Measurements from ENCODE around the gene RNPS1. TPM values are rescaled to one million over a fixed set of nuclear protein-coding genes. Genes with fewer than 3 reads are reported as not detected.

The RNPS1 gene
- total and polyA plus RNA-seq, 9 of the 15 experiments (the other 6 are each of a cell fraction or from before 2014, with no cell fraction given), result 44.9 to 338 (median 202) TPM

- TF ChIP-seq, protein P1, sequence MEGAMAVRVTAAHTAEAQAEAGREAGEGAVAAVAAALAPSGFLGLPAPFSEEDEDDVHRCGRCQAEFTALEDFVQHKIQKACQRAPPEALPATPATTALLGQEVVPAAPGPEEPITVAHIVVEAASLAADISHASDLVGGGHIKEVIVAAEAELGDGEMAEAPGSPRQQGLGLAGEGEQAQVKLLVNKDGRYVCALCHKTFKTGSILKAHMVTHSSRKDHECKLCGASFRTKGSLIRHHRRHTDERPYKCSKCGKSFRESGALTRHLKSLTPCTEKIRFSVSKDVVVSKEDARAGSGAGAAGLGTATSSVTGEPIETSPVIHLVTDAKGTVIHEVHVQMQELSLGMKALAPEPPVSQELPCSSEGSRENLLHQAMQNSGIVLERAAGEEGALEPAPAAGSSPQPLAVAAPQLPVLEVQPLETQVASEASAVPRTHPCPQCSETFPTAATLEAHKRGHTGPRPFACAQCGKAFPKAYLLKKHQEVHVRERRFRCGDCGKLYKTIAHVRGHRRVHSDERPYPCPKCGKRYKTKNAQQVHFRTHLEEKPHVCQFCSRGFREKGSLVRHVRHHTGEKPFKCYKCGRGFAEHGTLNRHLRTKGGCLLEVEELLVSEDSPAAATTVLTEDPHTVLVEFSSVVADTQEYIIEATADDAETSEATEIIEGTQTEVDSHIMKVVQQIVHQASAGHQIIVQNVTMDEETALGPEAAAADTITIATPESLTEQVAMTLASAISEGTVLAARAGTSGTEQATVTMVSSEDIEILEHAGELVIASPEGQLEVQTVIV (CRISPR knock-in tag; IDR thresholded peaks at IDR 0.05; ENCODE audit: borderline replicate concordance), result no peak; the same call in 1 of the 2 replicates
- TF ChIP-seq ZNF696 (CRISPR knock-in tag; conservative IDR thresholded peaks at IDR 0.05), result no peak
- no peak for TF ChIP-seq WHSC1 (IDR thresholded peaks at IDR 0.05; ENCODE audit: low read length)
- no peak for TF ChIP-seq NCOA1 (IDR thresholded peaks at IDR 0.05; ENCODE audit: low read depth)
- TF ChIP-seq STAT5B (CRISPR knock-in tag; IDR thresholded peaks at IDR 0.05), result no peak
- no peak for TF ChIP-seq CCAR2 (IDR thresholded peaks at IDR 0.05; ENCODE audit: low read depth, low read length)
- TF ChIP-seq CTCF (IDR thresholded peaks at IDR 0.05 in 2 of 3, conservative IDR thresholded peaks at IDR 0.05 in 1 of 3; ENCODE audit: insufficient read depth in 2 of 3, low read depth in 1 of 3, low read length in 3 of 3), result 0 out of 6 replicates have a peak, but pooled peaks of 1 of the 3 experiments have one; percentile 15
- no peak for TF ChIP-seq FOS (IDR thresholded peaks at IDR 0.05; ENCODE audit: extremely low read depth, insufficient read length)
- peak; percentile 98 for TF ChIP-seq ATF7 (IDR thresholded peaks at IDR 0.05)
- TF ChIP-seq MGA (IDR thresholded peaks at IDR 0.05), result no peak; the same call in 1 of the 2 replicates
- TF ChIP-seq SMAD4 (CRISPR knock-in tag; conservative IDR thresholded peaks at IDR 0.05), result peak; percentile 81
These were observed 62.6 kb downstream of the RNPS1 start, which contains the start of gene MLST8 (continued) for GRCh38 chr16:2205104-2205966.

Measured in K562 (cell line).